H7 (cell line): ENCODE results near the gene PRSS38. TPM values are rescaled to one million over a fixed set of nuclear protein-coding genes. Genes with fewer than 3 reads are reported as not detected.
"Not testable (repeated sequence)": the region's sequence is repeated elsewhere in the genome, so short reads cannot be mapped to it uniquely, and the experiment has no call there.

ENCODE experiments used
- DNase-seq: peaks from one replicate; pipeline ENCODE4 v3.0.0; 2012
- H3K27me3 ChIP-seq: 2 replicates; pipeline ENCODE4 v1.6.0; 2011; ENCODE audit warnings: mild to moderate bottlenecking, low read length; ENCODE audit not compliant: control insufficient read depth, insufficient read depth
- H3K36me3 ChIP-seq: replicated peaks from 2 replicates; pipeline ENCODE4 v1.5.1; 2011; ENCODE audit warnings: low read length; ENCODE audit not compliant: control insufficient read depth, insufficient read depth
- H3K4me3 ChIP-seq: 2 replicates; pipeline ENCODE4 v1.5.1; 2011; ENCODE audit warnings: low read depth, mild to moderate bottlenecking, control low read depth, low read length, moderate library complexity; ENCODE audit not compliant: insufficient read depth
- total RNA-seq: library from RNA; depleted of rRNA; stranded (reverse); fragments of >200 nt; shearing (Covaris generic); gene quantifications from 2 replicates; pipeline ENCODE4 v1.2.3, GENCODE V29; 2014

Gene PRSS38
- total RNA-seq, 1 experiment from 2014 or later = not detected

GRCh38 chr1:227869851-227870305 is 54.4 kb downstream of the PRSS38 start:
- DNase-seq = no peak
- Histone ChIP-seq H3K4me3 (no peak overlapping the region), H3K27me3 (no peaks in the 10 kb centered on the region), H3K36me3 (no peaks in the 10 kb centered on the region)

- Histone ChIP-seq H3K4me3 (no peak overlapping the region), H3K27me3 (no peaks in the 10 kb centered on the region), H3K36me3 (no peaks in the 10 kb centered on the region)
- DNase-seq = no peak
These were observed 54.9 kb downstream of the PRSS38 start for GRCh38 chr1:227870366-227870765.

GRCh38 chr1:227871892-227872291 is 56.4 kb downstream of the PRSS38 start:
- DNase-seq, H3K4me3 ChIP-seq, H3K36me3 ChIP-seq: not testable (repeated sequence)

GRCh38 chr1:227877810-227878209 is 62.3 kb downstream of the PRSS38 start:
- not testable (repeated sequence) for H3K4me3 ChIP-seq, DNase-seq, H3K36me3 ChIP-seq, H3K27me3 ChIP-seq

More at GRCh38 chr1:227871892-227872291, 56.4 kb downstream of the PRSS38 start:
- H3K27me3 ChIP-seq = not testable (repeated sequence)

GRCh38 chr1:227880342-227880924 is 65.0 kb downstream of the PRSS38 start:
- H3K36me3 ChIP-seq = no peaks in the 10 kb centered on the region
- H3K27me3 ChIP-seq = no peaks in the 10 kb centered on the region
- no peak overlapping the region for H3K4me3 ChIP-seq
- DNase-seq = no peak

GRCh38 chr1:227883073-227883520 is 67.6 kb downstream of the PRSS38 start:
- Histone ChIP-seq H3K4me3 (no peak overlapping the region), H3K36me3 (no peaks in the 10 kb centered on the region), H3K27me3 (no peaks in the 10 kb centered on the region)
- peak; percentile 63 for DNase-seq

- peak; percentile 64 for DNase-seq
These were observed 68.3 kb downstream of the PRSS38 start for GRCh38 chr1:227883641-227884301.

GRCh38 chr1:227884370-227885134 is 69.1 kb downstream of the PRSS38 start:
- no peak overlapping the region for H3K4me3 ChIP-seq
- no peaks in the 10 kb centered on the region for H3K27me3 ChIP-seq
- peak; percentile 49 for DNase-seq
- H3K36me3 ChIP-seq = no peaks in the 10 kb centered on the region

More at GRCh38 chr1:227883641-227884301, 68.3 kb downstream of the PRSS38 start:
- no peaks in the 10 kb centered on the region for H3K27me3 ChIP-seq
- H3K4me3 ChIP-seq = no peak overlapping the region
- no peaks in the 10 kb centered on the region for H3K36me3 ChIP-seq

GRCh38 chr1:227885135-227885647 is 69.7 kb downstream of the PRSS38 start:
- DNase-seq = peak; percentile 40
- H3K4me3 ChIP-seq = no peak overlapping the region
- H3K27me3 ChIP-seq = no peaks in the 10 kb centered on the region
- H3K36me3 ChIP-seq = no peaks in the 10 kb centered on the region

- no peaks in the 10 kb centered on the region for H3K36me3 ChIP-seq
- peak; percentile 76 for DNase-seq
- H3K27me3 ChIP-seq = no peaks in the 10 kb centered on the region
- no peak overlapping the region for H3K4me3 ChIP-seq
These were observed 70.4 kb downstream of the PRSS38 start for GRCh38 chr1:227885648-227886502.

GRCh38 chr1:227886503-227886961 is 71.1 kb downstream of the PRSS38 start:
- no peaks in the 10 kb centered on the region for H3K36me3 ChIP-seq
- H3K27me3 ChIP-seq = no peaks in the 10 kb centered on the region
- peak; percentile 77 for DNase-seq
- peak overlapping the region; percentile 54 for H3K4me3 ChIP-seq

- Histone ChIP-seq H3K27me3 (no peaks in the 10 kb centered on the region), H3K36me3 (no peaks in the 10 kb centered on the region), H3K4me3 (peak overlapping the region; percentile 54)
- DNase-seq = peak; percentile 92
These were observed 71.7 kb downstream of the PRSS38 start for GRCh38 chr1:227886993-227887696.

GRCh38 chr1:227887697-227888403 is 72.4 kb downstream of the PRSS38 start:
- peak overlapping the region; percentile 54 for H3K4me3 ChIP-seq
- H3K27me3 ChIP-seq = no peaks in the 10 kb centered on the region
- no peaks in the 10 kb centered on the region for H3K36me3 ChIP-seq
- DNase-seq = peak; percentile 96
